HG02852 (cell line): ENCODE data around the gene ORC6.

ENCODE experiments used
- ATAC-seq: cut with Tn5 transposase; IDR thresholded peaks from one replicate; pipeline ENCODE4 v1.9.1; 2021; ENCODE audit warnings: mild to moderate bottlenecking, moderate library complexity; ENCODE audit not compliant: unreplicated experiment

ORC6 gene

DNA sequence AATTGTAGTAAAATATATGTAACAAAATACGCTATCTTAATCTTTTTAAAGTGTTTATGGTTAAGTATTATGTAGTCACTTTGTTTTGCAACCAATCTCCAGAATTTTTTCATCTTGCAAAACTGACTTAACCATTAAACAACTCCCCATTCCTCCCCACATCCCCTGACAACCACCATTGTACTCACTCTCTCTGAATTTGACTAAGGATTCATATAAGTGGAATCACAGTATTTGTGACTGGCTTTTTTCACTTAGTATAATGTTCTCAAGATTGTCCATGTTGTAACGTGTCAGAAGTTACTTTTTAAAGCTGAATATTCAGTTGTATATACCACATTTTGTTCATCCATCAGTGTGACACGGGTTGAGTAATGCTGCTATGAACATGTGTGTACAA is 10.6 kb downstream of the ORC6 start:
- ATAC-seq, result no peak

DNA sequence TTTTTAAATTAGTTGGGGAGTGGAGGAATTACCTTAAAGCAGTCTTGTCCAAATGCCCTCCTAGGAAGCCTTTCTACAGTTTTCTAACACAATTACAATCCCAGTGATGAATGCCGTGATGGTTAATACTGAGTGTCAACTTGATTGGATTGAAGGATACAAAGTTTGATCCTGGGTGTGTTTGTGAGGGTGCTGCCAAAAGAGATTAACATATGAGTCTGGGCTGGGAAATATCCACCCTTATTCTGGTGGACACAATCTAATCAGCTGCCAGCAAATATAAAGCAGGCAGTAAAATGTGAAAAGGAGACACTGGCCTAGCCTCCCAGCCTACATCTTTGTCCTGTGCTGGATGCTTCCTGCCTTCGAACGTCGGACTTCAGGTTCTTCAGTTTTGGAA is 12.2 kb downstream of the ORC6 start:
- ATAC-seq, result no peak

- no peak for ATAC-seq
Observed at GRCh38 chr16:46702030-46702429, 12.6 kb downstream of the ORC6 start.

- ATAC-seq, result no peak
Observed at GRCh38 chr16:46706642-46707041, 17.2 kb downstream of the ORC6 start.

GRCh38 chr16:46709469-46710005 is 20.1 kb downstream of the ORC6 start:
- no peak for ATAC-seq

- no peak for ATAC-seq
Observed at GRCh38 chr16:46711106-46712058, 21.9 kb downstream of the ORC6 start.

DNA sequence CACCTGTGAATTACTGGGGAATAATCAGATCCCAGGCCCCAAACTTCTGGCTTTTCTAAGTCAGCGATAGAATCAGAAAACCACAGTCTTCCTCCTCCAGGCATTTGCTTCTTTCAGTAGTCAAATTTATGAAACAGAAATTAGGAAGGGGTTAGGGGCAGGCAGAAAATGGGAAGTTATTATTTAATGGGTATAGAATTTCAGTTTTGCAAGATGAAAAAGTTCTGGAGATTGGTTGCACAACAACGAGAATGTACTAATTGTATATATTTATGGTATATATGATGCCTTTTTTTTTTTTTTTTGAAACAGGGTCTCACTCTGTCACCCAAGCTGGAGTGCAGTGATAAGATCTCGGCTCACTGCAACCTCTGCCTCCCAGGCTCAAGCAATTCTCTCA is 23.5 kb downstream of the ORC6 start:
- no peak for ATAC-seq

DNA sequence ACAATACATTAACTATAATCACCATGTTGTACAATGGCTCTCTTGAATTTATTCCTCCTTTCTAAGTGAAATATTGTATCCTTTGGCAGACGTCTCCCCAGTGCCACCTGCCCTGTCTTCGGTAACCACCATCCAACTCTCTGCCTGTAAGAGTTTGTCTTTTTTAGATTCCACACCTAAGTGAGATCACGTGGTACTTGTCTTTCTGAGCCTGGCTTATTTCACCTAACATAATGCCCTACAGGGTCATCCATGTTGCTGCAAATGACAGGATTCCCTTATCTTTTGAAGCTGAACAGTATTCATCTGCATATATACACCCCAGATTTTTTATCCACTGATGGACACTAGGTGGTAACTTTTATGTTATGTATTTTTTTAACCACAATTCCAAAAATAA is 24.2 kb downstream of the ORC6 start:
- no peak for ATAC-seq

- no peak for ATAC-seq
Observed at GRCh38 chr16:46714797-46715591, 25.5 kb downstream of the ORC6 start.

- ATAC-seq, result no peak
Observed at GRCh38 chr16:46715769-46716305, 26.4 kb downstream of the ORC6 start.

DNA sequence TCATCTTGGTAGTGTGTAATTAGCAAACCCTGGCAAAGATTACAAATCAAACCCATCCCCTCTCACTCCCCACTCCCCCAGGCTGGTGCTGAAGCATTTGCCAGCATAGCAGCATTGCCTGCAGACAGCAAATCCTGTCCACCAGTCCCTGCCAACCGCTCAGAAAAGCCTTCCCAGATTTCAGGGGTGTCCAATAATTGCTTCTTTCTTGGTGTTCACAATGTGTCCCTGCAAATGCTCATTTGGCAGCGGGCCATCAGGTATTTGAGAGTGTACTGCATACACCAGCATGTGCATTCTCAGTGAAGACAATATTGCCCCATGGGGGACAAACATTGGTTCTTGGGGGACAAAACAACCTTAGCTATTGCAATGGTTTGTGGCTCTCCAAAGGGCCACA is 28.2 kb downstream of the ORC6 start:
- no peak for ATAC-seq

- no peak for ATAC-seq
Observed at GRCh38 chr16:46718214-46718613, 28.8 kb downstream of the ORC6 start.

DNA sequence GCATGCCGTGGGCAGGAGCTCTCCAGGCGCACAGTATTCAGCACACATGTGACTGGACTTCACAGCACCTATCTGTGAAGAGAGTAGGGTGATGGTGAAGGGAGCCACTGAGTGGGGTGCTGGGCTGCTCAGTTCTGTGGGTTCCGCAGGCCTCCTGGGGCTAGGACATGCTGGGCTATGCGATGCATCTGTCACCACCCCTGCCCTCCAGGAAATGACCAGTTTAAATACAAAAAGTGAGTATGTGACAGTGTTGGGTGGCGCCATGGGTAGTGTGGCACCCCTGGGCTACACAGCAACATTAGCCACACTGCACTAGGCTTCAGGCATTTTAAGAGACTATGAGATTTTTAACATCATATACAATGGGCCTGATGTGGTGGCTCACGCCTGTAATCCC is 30.1 kb downstream of the ORC6 start:
- no peak for ATAC-seq

- ATAC-seq, result no peak
Observed at GRCh38 chr16:46720619-46721018, 31.2 kb downstream of the ORC6 start.

GRCh38 chr16:46721885-46722284 is 32.4 kb downstream of the ORC6 start:
- no peak for ATAC-seq

DNA sequence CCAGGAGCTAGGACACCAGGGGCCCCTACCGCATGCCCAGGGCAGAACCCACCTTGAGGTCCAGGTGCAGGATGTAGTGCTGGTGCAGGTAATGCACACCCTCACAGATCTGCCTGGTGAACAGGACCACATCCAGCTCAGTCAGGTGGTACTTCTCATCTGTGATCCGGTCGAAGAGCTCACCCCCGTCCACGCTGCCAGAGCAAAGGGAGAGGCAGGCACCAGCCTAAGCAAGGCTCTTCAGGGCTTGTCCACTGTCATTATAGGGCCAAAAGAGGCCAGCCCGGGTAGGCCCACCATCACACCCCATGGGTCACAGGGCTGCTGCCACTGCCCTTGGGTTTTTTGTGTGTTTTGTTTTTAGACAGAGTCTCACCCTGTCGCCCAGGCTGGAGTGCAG is 37.7 kb downstream of the ORC6 start:
- ATAC-seq, result no peak

GRCh38 chr16:46727630-46728029 is 38.2 kb downstream of the ORC6 start:
- ATAC-seq, result no peak

DNA sequence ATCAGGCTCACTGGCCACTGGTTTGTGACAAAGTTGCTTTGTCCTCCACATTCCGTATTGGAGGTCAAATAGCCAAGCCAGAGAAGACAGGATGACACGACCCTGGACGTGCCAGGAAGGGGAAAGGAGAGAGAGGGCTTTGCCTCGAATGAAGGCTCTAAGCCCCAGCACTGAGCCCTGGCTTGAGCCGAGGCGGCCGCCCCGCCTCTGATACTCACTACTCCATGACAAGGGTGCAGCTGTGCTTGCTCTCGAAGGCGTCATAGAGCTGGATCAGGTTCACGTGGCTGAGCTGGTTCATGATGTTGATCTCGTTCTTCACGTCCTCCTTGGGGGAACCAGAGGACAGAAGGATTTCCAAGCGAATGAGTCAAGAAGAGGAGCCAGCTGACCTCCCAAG is 39.3 kb downstream of the ORC6 start:
- ATAC-seq, result no peak

- no peak for ATAC-seq
Observed at GRCh38 chr16:46729326-46729995, 40.0 kb downstream of the ORC6 start.

DNA sequence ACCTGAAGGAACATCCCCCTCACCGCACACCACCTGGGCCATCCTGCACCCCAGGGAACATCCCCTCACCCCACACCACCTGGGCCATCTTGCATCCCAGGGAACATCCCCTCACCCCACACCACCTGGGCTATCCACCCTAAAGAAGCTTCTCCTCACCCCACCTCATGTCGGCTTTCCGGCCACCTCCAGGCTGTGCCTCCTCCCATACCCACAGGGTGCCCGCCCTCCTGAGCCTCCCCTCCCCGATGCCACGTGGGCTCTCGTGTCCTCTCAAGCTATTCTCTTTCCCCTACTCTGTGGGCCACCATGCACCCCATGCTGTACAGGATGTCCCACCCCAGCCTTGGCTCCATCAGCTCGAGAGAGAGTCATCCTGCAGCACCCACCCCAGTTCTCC is 40.7 kb downstream of the ORC6 start:
- ATAC-seq, result no peak
